Mucosa of stomach (tissue), 1 donor: ENCODE results near the gene ATF6B.
A peak's percentile ranks its signal among the peaks of the same experiment; 100 is the strongest.

Source experiments
- H3K27me3 ChIP-seq: one replicate; pipeline ENCODE4 v1.7.0; 2013; ENCODE audit warnings: mild to moderate bottlenecking, low read length; ENCODE audit not compliant: control insufficient read depth, insufficient read depth
- H3K36me3 ChIP-seq: one replicate; pipeline ENCODE4 v1.7.0; 2013; ENCODE audit warnings: low read length; ENCODE audit not compliant: control insufficient read depth, insufficient read depth
- H3K4me1 ChIP-seq: one replicate; pipeline ENCODE4 v1.7.0; 2013; ENCODE audit warnings: mild to moderate bottlenecking, low read length; ENCODE audit not compliant: control insufficient read depth, insufficient read depth
- H3K4me3 ChIP-seq: one replicate; pipeline ENCODE4 v1.7.0; 2013; ENCODE audit warnings: low read length
- H3K9ac ChIP-seq: one replicate; pipeline ENCODE4 v1.7.0; 2013; ENCODE audit warnings: mild to moderate bottlenecking, low read length, moderate library complexity
- H3K9me3 ChIP-seq: one replicate; pipeline ENCODE4 v1.7.0; 2013; ENCODE audit warnings: mild to moderate bottlenecking, low read length, moderate library complexity; ENCODE audit not compliant: control insufficient read depth
- donor health status: Pancreatic carcinoma.

Gene ATF6B

GRCh38 chr6:32140420-32141046 lies 12.5 kb upstream of the ATF6B start:
- Histone ChIP-seq H3K4me1 (peaks cover 3% of the 10 kb centered on the region), H3K9me3 (no peaks in the 10 kb centered on the region), H3K4me3 (no peak overlapping the region), H3K36me3 (no peaks in the 10 kb centered on the region), H3K27me3 (no peaks in the 10 kb centered on the region), H3K9ac (no peak overlapping the region)

- Histone ChIP-seq H3K4me1 (peaks cover 3% of the 10 kb centered on the region), H3K27me3 (no peaks in the 10 kb centered on the region), H3K9me3 (no peaks in the 10 kb centered on the region), H3K4me3 (no peak overlapping the region), H3K36me3 (no peaks in the 10 kb centered on the region), H3K9ac (no peak overlapping the region)
These were observed 11.5 kb upstream of the ATF6B start for GRCh38 chr6:32139590-32139989.

DNA sequence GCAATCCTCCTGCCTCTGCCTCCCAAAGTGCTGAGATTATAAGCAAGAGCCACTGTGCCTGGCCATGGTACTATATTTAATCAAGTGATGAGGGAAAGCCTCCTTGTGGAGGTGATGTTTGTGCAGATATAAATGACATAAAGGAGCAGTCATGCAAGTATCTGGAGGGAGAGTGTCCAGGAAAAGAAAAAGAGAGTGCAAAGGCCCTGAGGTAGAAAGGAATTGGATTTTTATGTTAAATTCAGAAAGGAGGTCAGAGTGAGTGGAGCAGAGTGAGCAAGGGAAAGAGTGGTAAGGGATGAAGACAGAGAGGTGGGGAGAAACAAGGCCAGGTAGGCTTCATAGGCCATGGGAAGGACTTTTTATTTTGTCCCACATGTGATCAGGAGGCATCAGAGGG lies 9.4 kb upstream of the ATF6B start:
- Histone ChIP-seq H3K27me3 (no peaks in the 10 kb centered on the region), H3K9ac (no peak overlapping the region), H3K36me3 (no peaks in the 10 kb centered on the region), H3K9me3 (no peaks in the 10 kb centered on the region), H3K4me1 (no peaks in the 10 kb centered on the region), H3K4me3 (no peak overlapping the region)

GRCh38 chr6:32133786-32134185 lies 5.7 kb upstream of the ATF6B start:
- Histone ChIP-seq H3K9ac (no peak overlapping the region), H3K4me3 (no peak overlapping the region), H3K4me1 (peaks cover 9% of the 10 kb centered on the region)

DNA sequence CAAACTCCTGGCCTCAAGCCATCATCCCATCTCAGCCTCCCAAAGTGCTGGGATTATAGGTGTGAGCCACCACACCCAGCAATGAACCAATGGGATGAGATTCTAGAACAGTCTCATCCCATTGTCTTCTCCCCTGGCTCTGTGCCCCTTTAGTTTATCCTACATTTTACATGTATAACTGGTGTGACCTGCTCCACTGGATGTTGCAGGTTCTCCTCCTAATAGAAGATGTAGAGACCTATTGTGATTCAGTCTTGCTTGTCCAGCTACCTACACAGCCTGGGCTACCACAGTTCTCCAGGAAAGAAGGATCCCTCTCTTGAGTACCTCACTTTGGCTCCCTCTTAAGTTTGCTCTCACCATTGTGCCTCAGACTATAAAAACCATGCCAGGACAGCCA lies 4.1 kb upstream of the ATF6B start:
- Histone ChIP-seq H3K36me3 (no peaks in the 10 kb centered on the region), H3K27me3 (no peaks in the 10 kb centered on the region), H3K9me3 (no peaks in the 10 kb centered on the region), H3K4me1 (peaks cover 18% of the 10 kb centered on the region), H3K9ac (no peak overlapping the region), H3K4me3 (no peak overlapping the region)

More at GRCh38 chr6:32133786-32134185, 5.7 kb upstream of the ATF6B start:
- Histone ChIP-seq H3K9me3 (no peaks in the 10 kb centered on the region), H3K36me3 (no peaks in the 10 kb centered on the region), H3K27me3 (no peaks in the 10 kb centered on the region)

DNA sequence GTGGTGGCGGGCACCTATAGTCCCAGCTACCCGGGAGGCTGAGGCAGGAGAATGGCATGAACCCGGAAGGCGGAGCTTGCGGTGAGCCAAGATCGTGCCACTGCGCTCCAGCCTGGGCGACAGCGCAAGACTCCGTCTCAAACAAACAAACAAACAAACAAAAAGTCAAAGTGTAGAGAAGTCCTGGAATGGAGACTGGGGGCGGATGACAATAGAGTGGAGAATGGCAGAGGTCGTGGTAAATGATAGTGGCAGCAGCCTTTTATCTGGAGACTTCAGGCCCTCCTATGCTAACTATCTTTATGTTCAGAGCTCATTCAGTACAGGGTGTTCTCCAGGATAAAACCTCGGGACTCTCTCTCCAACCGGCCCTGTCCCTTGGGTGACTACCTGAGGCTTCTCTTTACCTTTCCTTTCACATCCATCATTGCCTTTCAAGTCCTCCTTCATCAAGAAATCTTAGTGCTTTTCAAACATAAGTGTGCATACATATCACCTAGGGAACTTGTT lies 3.4 kb upstream of the ATF6B start:
- no peaks in the 10 kb centered on the region for H3K36me3 ChIP-seq
- no peak overlapping the region for H3K9ac ChIP-seq
- no peak overlapping the region for H3K4me3 ChIP-seq
- H3K4me1 ChIP-seq: peaks cover 22% of the 10 kb centered on the region
- no peaks in the 10 kb centered on the region for H3K27me3 ChIP-seq
- H3K9me3 ChIP-seq: no peaks in the 10 kb centered on the region

DNA sequence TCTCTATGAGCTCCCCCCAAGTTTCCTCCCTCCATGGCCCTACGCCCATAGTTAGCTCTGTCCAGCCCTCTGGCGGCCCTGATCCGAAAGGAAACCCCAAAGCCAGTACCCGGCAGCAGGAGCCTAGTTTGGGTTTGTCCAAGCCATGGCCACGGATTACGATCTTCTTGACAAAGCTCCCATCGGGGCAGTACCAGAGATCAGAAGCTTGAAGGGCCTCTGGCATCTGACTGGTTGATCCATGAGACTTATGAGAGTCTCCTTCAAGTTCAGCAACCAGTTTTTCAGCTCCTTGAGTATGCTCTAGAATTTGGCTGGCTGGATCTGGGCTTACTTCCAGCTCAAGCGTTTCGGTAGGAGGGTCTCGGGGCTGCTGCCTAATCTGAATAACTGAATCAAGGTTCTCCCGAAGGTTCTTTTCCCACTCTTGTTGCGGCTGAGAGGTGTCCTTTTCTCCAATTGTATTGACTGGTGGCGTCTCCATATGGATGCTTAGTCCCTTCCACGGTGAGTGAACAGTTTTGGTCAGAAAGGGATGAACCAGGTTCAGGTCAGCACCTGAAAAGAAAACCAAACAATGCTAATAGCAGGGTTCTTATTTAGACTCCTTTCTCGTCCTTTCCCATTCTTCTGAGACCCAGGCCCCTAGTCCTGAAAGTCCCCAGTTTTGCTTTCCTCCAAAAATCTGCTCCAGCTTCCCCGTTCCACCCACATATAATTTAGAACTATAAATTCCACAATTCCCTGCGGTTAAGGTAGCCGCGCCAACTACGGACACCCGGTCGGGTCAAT lies 1.4 kb upstream of the ATF6B start:
- H3K9me3 ChIP-seq: no peaks in the 10 kb centered on the region
- H3K9ac ChIP-seq: peak overlapping the region; percentile 56
- peak overlapping the region; percentile 14 for H3K4me3 ChIP-seq
- H3K27me3 ChIP-seq: no peaks in the 10 kb centered on the region
- H3K4me1 ChIP-seq: peaks cover 22% of the 10 kb centered on the region
- H3K36me3 ChIP-seq: peaks cover 3% of the 10 kb centered on the region

DNA sequence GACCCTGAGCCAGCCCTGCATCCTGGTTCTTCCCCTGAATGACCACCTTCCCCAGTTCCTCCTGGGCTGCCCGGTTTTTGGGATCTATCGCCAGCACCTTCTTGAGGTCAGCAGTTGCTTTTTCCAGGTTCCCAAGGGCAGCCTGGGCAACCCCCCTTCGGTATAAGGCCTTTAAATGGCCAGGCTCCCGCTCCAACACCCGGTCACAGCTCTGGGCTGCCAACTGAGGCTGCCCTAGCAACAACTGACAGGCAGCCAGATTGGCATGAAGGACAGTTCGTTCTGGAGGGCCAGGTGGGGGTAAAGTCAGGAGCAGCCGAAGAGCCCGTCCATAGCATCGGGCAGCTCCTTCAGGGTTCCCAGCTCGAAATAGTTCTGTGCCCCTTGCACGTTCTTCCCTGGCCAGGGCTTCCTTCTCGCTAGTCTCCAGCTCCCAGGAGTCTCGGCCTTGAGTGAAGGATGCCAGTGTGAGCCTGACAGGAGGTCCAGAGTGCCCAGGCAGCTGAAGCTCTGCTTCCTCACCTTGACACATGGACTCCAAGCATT lies 778 bp upstream of the ATF6B start:
- Histone ChIP-seq H3K9ac (peak overlapping the region; percentile 56), H3K27me3 (no peaks in the 10 kb centered on the region), H3K4me1 (peaks cover 22% of the 10 kb centered on the region), H3K4me3 (peak overlapping the region; percentile 14), H3K9me3 (no peaks in the 10 kb centered on the region), H3K36me3 (peaks cover 7% of the 10 kb centered on the region)

GRCh38 chr6:32127409-32127716 lies 683 bp downstream of the ATF6B start:
- Histone ChIP-seq H3K9ac (peak overlapping the region; percentile 87), H3K4me1 (peaks cover 22% of the 10 kb centered on the region), H3K36me3 (peaks cover 7% of the 10 kb centered on the region), H3K9me3 (no peaks in the 10 kb centered on the region), H3K27me3 (no peaks in the 10 kb centered on the region), H3K4me3 (peak overlapping the region; percentile 60)

GRCh38 chr6:32126880-32127279 lies 1.2 kb downstream of the ATF6B start:
- no peaks in the 10 kb centered on the region for H3K9me3 ChIP-seq
- H3K9ac ChIP-seq: peak overlapping the region; percentile 87
- H3K4me3 ChIP-seq: peak overlapping the region; percentile 60
- peaks cover 22% of the 10 kb centered on the region for H3K4me1 ChIP-seq
- H3K27me3 ChIP-seq: no peaks in the 10 kb centered on the region
- peaks cover 7% of the 10 kb centered on the region for H3K36me3 ChIP-seq

GRCh38 chr6:32123681-32124080 lies 4.4 kb downstream of the ATF6B start:
- peaks cover 23% of the 10 kb centered on the region for H3K4me1 ChIP-seq
- H3K4me3 ChIP-seq: no peak overlapping the region
- no peaks in the 10 kb centered on the region for H3K9me3 ChIP-seq
- peaks cover 14% of the 10 kb centered on the region for H3K36me3 ChIP-seq
- no peak overlapping the region for H3K9ac ChIP-seq
- no peaks in the 10 kb centered on the region for H3K27me3 ChIP-seq

GRCh38 chr6:32120573-32121059 lies 7.4 kb downstream of the ATF6B start:
- H3K36me3 ChIP-seq: peaks cover 26% of the 10 kb centered on the region
- no peaks in the 10 kb centered on the region for H3K27me3 ChIP-seq
- H3K4me1 ChIP-seq: peaks cover 11% of the 10 kb centered on the region
- H3K9ac ChIP-seq: no peak overlapping the region
- no peak overlapping the region for H3K4me3 ChIP-seq
- no peaks in the 10 kb centered on the region for H3K9me3 ChIP-seq
